Common myeloid progenitor, CD34-positive (primary cell): Measurements from ENCODE around the gene KCNS1.

ENCODE experiments used
- CTCF ChIA-PET: fragments of 350-600 bp; sonication (Branson Sonifier 250); formaldehyde crosslinking; loops from one replicate; lab custom pipeline; 2021; ENCODE audit warnings: antibody characterized with exemption; lab: Charles Lee
- POLR2A ChIA-PET: fragments of 350-600 bp; sonication (Branson Sonifier 250); formaldehyde crosslinking; loops from one replicate; lab custom pipeline; 2021; ENCODE audit warnings: antibody characterized with exemption; lab: Charles Lee
- DNase-seq, 3 donors: peaks; one replicate each; pipeline versions ENCODE4 v3.0.0 to v3.0.0-alpha.2; 2013
- H3K27ac ChIP-seq, 2 experiments: 1 replicate in 1 of 2; 2 replicates in 1 of 2; pipeline ENCODE4 v1.7.0; 2013; ENCODE audit warnings: inconsistent platforms in 2 of 2, low read length in 2 of 2, mild to moderate bottlenecking in 2 of 2, low read depth in 1 of 2, moderate library complexity in 1 of 2; ENCODE audit not compliant: severe bottlenecking in 2 of 2, insufficient read depth in 1 of 2, poor library complexity in 1 of 2
- H3K27me3 ChIP-seq, 5 experiments: replicated peaks in 2 of 5; 1 replicate in 3 of 5; 2 replicates in 2 of 5; pipeline versions ENCODE4 v1.6.1 to v1.7.0; 2013; ENCODE audit warnings: low read length in 4 of 5, mild to moderate bottlenecking in 2 of 5, moderate library complexity in 2 of 5, inconsistent platforms in 1 of 5; ENCODE audit not compliant: insufficient read depth in 5 of 5, control insufficient read depth in 4 of 5
- H3K36me3 ChIP-seq, 4 experiments: 1 replicate in 2 of 4; 2 replicates in 2 of 4; pipeline versions ENCODE4 v1.6.1 to v1.7.0; 2013; ENCODE audit warnings: low read length in 3 of 4, control low read depth in 1 of 4, mild to moderate bottlenecking in 1 of 4; ENCODE audit not compliant: control insufficient read depth in 4 of 4, insufficient read depth in 4 of 4
- H3K4me1 ChIP-seq, 4 experiments: 1 replicate in 3 of 4; 2 replicates in 1 of 4; pipeline versions ENCODE4 v1.6.1 to v1.7.1; 2013; ENCODE audit warnings: low read length in 3 of 4, mild to moderate bottlenecking in 3 of 4, control low read depth in 1 of 4, inconsistent platforms in 1 of 4, moderate library complexity in 1 of 4; ENCODE audit not compliant: control insufficient read depth in 4 of 4, insufficient read depth in 4 of 4; ENCODE audit errors: control extremely low read depth in 1 of 4
- H3K4me3 ChIP-seq, 7 experiments: 1 replicate in 4 of 7; 2 replicates in 3 of 7; pipeline versions ENCODE4 v1.5.1 to v1.7.0; 2013; ENCODE audit warnings: mild to moderate bottlenecking in 7 of 7, low read length in 6 of 7, moderate library complexity in 6 of 7, inconsistent platforms in 2 of 7, low read depth in 2 of 7, control low read depth in 1 of 7; ENCODE audit not compliant: insufficient read depth in 4 of 7, control insufficient read depth in 1 of 7; ENCODE audit errors: extremely low read depth in 1 of 7
- H3K9me3 ChIP-seq, 5 experiments: 1 replicate in 4 of 5; 2 replicates in 1 of 5; pipeline versions ENCODE4 v1.6.1 to v1.7.1; 2013; ENCODE audit warnings: low read length in 4 of 5, mild to moderate bottlenecking in 2 of 5, inconsistent platforms in 1 of 5, low read depth in 1 of 5, moderate library complexity in 1 of 5; ENCODE audit not compliant: control insufficient read depth in 4 of 5, insufficient read depth in 2 of 5; ENCODE audit errors: control extremely low read depth in 1 of 5
- WGBS: methylation state at CpG from one replicate; pipeline ENCODE4 v1.1.5; 2013; ENCODE audit not compliant: insufficient coverage; 5-methylcytosine and 5-hydroxymethylcytosine counted together

Gene KCNS1

DNA sequence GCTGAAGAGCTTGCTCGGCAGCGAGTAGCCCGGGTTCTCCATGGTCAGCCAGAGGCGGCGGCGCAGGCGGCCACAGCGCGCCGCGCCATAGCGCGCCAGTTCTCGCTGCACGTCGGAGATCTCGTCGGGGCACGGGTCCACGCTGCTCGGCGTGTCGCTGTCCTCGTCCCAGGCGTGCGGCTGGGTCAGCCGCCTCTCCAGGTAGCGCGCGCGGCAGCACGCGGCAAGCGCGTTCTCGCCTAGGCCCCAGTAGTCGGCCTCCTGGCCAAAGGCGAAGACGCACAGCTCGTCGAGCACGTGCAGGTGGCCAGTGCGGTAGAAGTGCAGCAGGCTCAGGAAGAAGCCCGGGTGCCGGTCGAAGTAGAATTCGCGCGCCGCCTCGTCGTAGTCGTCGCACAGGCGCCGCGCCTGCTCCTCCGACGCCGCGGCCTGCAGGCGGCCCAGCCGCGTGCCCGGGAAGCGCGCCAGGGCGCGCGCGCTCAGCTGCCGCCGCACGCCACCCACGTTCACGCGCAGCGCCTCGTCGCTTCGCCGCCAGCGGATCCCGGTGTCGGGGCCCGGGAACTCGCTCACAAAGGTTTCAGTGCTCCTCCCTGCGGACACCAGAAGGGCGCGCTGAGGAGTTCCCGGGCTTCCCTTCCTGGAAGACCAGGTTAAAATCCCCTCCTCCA is 2.7 kb downstream of the KCNS1 start:
- WGBS = 11% methylated on average over 86 of the region's 91 CpGs
- peaks cover 17 to 60% (median 45%) of the 10 kb centered on the region in 5 experiments for H3K27me3 ChIP-seq
- no peaks in the 10 kb centered on the region for H3K36me3 ChIP-seq
- DNase-seq = peak; percentile 20 to 65 (median 54)
- POLR2A ChIA-PET = no interaction called here
- CTCF ChIA-PET = interaction anchor here (1.1 to 15.5 kb wide), 13 partner anchors 8 to 673 kb away, joined by 3 to 199 read pairs (median 15); no protein-coding TSS in a partner anchor
- peaks cover 0 to 21% (median 12%) of the 10 kb centered on the region in 4 experiments for H3K4me1 ChIP-seq
- H3K4me3 ChIP-seq = peak overlapping the region in 5 of 7 experiments; percentile 23 to 61 (median 50)
- H3K9me3 ChIP-seq = peaks cover 0 to 2% (median 0%) of the 10 kb centered on the region in 5 experiments
- no peak overlapping the region for H3K27ac ChIP-seq

GRCh38 chr20:45097485-45098102 is 3.3 kb downstream of the KCNS1 start:
- peak overlapping the region in 5 of 7 experiments; percentile 23 to 61 (median 50) for H3K4me3 ChIP-seq
- ChIA-PET POLR2A (no interaction called here), CTCF (interaction anchor here (1.1 to 15.5 kb wide), 20 partner anchors 8 to 673 kb away, joined by 3 to 199 read pairs (median 10); no protein-coding TSS in a partner anchor)
- 25% methylated on average over 56 of the region's 56 CpGs for WGBS
- H3K4me1 ChIP-seq = peaks cover 0 to 21% (median 11%) of the 10 kb centered on the region in 4 experiments
- peaks cover 0 to 2% (median 0%) of the 10 kb centered on the region in 5 experiments for H3K9me3 ChIP-seq
- H3K27ac ChIP-seq = no peak overlapping the region
- H3K36me3 ChIP-seq = no peaks in the 10 kb centered on the region
- H3K27me3 ChIP-seq = peaks cover 17 to 60% (median 45%) of the 10 kb centered on the region in 5 experiments
- DNase-seq = peak; percentile 83 to 92 (median 92)

DNA sequence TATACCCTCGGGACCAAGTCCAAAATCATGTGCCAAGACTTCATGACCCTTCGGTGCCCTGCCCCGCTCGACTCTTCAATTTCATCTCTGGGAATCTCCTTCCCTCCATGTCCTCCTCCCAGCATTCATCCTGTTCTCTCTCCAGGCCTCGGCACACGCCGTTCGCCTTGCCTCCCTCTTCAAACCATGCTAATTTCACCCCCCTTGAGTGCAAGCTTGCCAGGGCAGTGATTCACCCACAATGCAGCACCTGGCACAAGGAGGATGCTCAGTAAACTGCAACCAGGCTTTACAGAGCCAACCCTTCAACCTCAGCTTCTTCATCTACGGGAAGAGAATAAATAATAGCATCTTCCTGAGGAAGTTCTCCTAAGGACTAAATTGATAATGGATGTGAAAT is 4.1 kb downstream of the KCNS1 start:
- no peak overlapping the region for H3K27ac ChIP-seq
- POLR2A ChIA-PET = no interaction called here
- WGBS = 91% methylated on average over 8 of the region's 9 CpGs
- no peak overlapping the region for H3K4me3 ChIP-seq
- H3K4me1 ChIP-seq = peaks cover 0 to 21% (median 11%) of the 10 kb centered on the region in 4 experiments
- H3K9me3 ChIP-seq = peaks cover 0 to 2% (median 0%) of the 10 kb centered on the region in 5 experiments
- CTCF ChIA-PET = interaction anchor here (0.8 to 15.5 kb wide), 24 partner anchors 9 to 222 kb away, joined by 3 to 199 read pairs (median 7); partner anchors contain the start of gene MATN4
- no peak for DNase-seq
- H3K27me3 ChIP-seq = peaks cover 17 to 58% (median 45%) of the 10 kb centered on the region in 5 experiments
- no peaks in the 10 kb centered on the region for H3K36me3 ChIP-seq

- Histone ChIP-seq H3K4me3 (no peak overlapping the region), H3K9me3 (peaks cover 0 to 2% (median 0%) of the 10 kb centered on the region in 5 experiments), H3K27me3 (peaks cover 14 to 49% (median 40%) of the 10 kb centered on the region in 5 experiments), H3K36me3 (no peaks in the 10 kb centered on the region), H3K4me1 (peaks cover 0 to 19% (median 10%) of the 10 kb centered on the region in 4 experiments), H3K27ac (no peak overlapping the region)
- POLR2A ChIA-PET = no interaction called here
- CTCF ChIA-PET = interaction anchor here (0.8 to 15.5 kb wide), 31 partner anchors 10 to 224 kb away, joined by 3 to 199 read pairs (median 4); partner anchors contain the start of genes MATN4 and WFDC12
- WGBS = 11% methylated on average over 4 of the region's 7 CpGs
- peak; percentile 63 to 79 (median 73) for DNase-seq
Observed at GRCh38 chr20:45095805-45096238, 5.1 kb downstream of the KCNS1 start.

DNA sequence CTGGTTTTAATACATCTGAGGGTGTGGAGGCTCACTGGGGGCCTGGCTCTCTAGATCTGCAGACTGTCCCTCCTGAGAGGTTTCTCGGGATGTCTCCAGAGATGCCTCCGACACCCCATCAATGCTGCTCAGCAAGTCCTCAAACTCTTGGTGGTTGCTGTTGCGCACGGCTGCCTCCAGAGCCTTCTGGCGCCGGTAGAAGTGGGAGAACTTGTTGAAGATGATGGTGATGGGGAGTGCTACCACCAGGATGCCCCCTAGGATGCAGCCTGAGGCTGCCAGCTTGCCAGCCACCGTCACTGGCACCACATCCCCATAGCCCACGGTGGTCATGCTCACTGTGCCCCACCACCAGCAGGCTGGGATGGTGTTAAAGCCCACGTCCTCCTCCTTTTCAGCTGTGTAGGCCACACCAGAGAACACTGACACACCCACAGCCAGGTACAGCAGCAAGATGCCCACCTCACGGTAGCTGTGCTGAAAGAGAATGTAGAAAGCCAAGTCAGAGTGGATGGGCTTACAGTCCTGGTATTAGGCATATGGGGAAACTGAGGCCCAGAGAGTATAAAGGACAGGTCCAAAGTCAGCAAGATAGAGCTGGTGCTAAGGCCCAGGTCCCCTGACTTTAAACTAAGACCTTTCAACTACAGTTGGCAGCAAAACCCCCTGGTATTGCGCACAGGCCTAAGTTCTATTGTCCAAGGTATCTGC is 5.9 kb downstream of the KCNS1 start:
- WGBS = 100% methylated on average over 8 of the region's 11 CpGs
- DNase-seq = no peak
- Histone ChIP-seq H3K9me3 (peaks cover 0 to 2% (median 0%) of the 10 kb centered on the region in 5 experiments), H3K27me3 (peaks cover 12 to 41% (median 36%) of the 10 kb centered on the region in 5 experiments), H3K36me3 (no peaks in the 10 kb centered on the region), H3K4me1 (peaks cover 0 to 12% (median 8%) of the 10 kb centered on the region in 4 experiments), H3K4me3 (no peak overlapping the region), H3K27ac (no peak overlapping the region)
- POLR2A ChIA-PET = no interaction called here
- CTCF ChIA-PET = interaction anchor here (0.8 to 15.5 kb wide), 25 partner anchors 9 to 225 kb away, joined by 3 to 199 read pairs (median 6); partner anchors contain the start of gene WFDC12

DNA sequence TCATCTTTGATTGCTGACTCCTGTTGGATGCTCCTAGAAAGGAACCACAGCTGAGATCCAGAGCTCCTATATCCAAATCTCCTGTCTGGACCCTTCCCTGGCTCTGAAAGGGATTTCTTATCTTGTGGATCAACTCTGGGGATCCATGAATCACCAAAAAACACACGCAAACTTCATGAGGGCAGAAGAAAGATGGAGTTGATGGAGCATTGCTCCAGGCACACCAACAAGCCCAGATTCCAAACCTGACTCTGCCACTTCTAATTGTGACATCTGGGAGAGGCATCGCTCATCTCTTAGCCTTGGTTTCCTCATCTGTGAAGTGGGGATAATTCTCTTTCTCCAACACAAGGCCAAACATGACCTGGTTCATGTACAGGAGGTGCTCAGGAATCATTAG is 6.7 kb downstream of the KCNS1 start:
- POLR2A ChIA-PET = no interaction called here
- Histone ChIP-seq H3K4me1 (peaks cover 0 to 12% (median 8%) of the 10 kb centered on the region in 4 experiments), H3K36me3 (no peaks in the 10 kb centered on the region), H3K4me3 (no peak overlapping the region), H3K9me3 (peaks cover 0 to 2% (median 0%) of the 10 kb centered on the region in 5 experiments), H3K27me3 (peaks cover 4 to 33% (median 29%) of the 10 kb centered on the region in 5 experiments), H3K27ac (no peak overlapping the region)
- 86% methylated on average over 1 of the region's 2 CpGs for WGBS
- no peak for DNase-seq
- CTCF ChIA-PET = interaction anchor here (0.7 to 15.5 kb wide), 11 partner anchors 12 to 227 kb away, joined by 3 to 199 read pairs (median 4); partner anchors contain the start of gene TOMM34
